GM12878 (cell line): ENCODE data around the gene PYGO2. TPM values are rescaled to one million over a fixed set of nuclear protein-coding genes. Genes with fewer than 3 reads are reported as not detected.

ENCODE experiments used
- ATAC-seq: fragments of 200-7000 bp; cut with Tn5 transposase; 3 replicates; pipeline ENCODE4 v1.9.1; 2020; ENCODE audit warnings: mild to moderate bottlenecking, moderate library complexity
- BruUV-seq: library from RNA; stranded (reverse); fragments of 400-500 nt; replicated peaks from 2 replicates; lab custom pipeline; 2021; lab: Mats Ljungman, UMichigan
- CTCF ChIA-PET: fragments of 300-600 bp; sonication (Branson Sonifier 250); formaldehyde crosslinking; extraction: SDS; loops from one replicate; lab custom pipeline; 2021; ENCODE audit warnings: inconsistent platforms; lab: Yijun Ruan, JAX
- POLR2A ChIA-PET: fragments of 350-600 bp; formaldehyde crosslinking; extraction: SDS; loops from one replicate; lab custom pipeline; 2021; ENCODE audit warnings: inconsistent platforms; lab: Charles Lee
- RAD21 ChIA-PET: fragments of 300-600 bp; sonication (Branson Sonifier 250); formaldehyde crosslinking; loops from one replicate; lab custom pipeline; 2023; ENCODE audit warnings: antibody characterized with exemption; ENCODE audit not compliant: unreplicated experiment; lab: Charles Lee
- SMC1A ChIA-PET: fragments of 300-600 bp; sonication (Branson Sonifier 250); formaldehyde crosslinking; loops from one replicate; lab custom pipeline; 2023; ENCODE audit not compliant: unreplicated experiment, uncharacterized antibody; lab: Charles Lee
- DNase-seq: peaks from one replicate; pipeline ENCODE4 v3.0.0-alpha.2; 2011; ENCODE audit warnings: low read depth, low spot score
- FAIRE-seq: peaks from 3 replicates; lab custom pipeline; 2011; peaks lifted over from hg19 to GRCh38; lab: Jason Lieb, UNC
- H2AFZ ChIP-seq: 2 replicates; pipeline ENCODE4 v1.6.0; 2011; ENCODE audit warnings: low read depth, low read length, control low read depth; ENCODE audit not compliant: control insufficient read depth
- H3K27ac ChIP-seq: 2 replicates; pipeline ENCODE4 v1.5.1; 2011; ENCODE audit warnings: control low read depth; ENCODE audit not compliant: control insufficient read depth, insufficient read depth
- H3K27me3 ChIP-seq, 2 experiments: replicated peaks in 1 of 2; 2 replicates each; pipeline versions ENCODE4 v1.6.0 to v1.6.1; 2011; ENCODE audit warnings: low read length in 1 of 2; ENCODE audit not compliant: control insufficient read depth in 2 of 2, insufficient read depth in 2 of 2
- H3K36me3 ChIP-seq, 2 experiments: 2 replicates each; pipeline ENCODE4 v1.5.1; 2011; ENCODE audit warnings: low read length in 1 of 2; ENCODE audit not compliant: control insufficient read depth in 2 of 2, insufficient read depth in 2 of 2
- H3K4me1 ChIP-seq: 2 replicates; pipeline ENCODE4 v1.6.1; 2011; ENCODE audit warnings: mild to moderate bottlenecking, low read length, moderate library complexity, mixed read lengths; ENCODE audit not compliant: control insufficient read depth, insufficient read depth
- H3K4me2 ChIP-seq: 2 replicates; pipeline ENCODE4 v1.6.0; 2011; ENCODE audit warnings: control low read depth; ENCODE audit not compliant: control insufficient read depth, insufficient read depth
- H3K4me3 ChIP-seq: fragments of 200-600 bp; sonication (generic); 2 replicates; pipeline ENCODE4 v1.5.1; 2016
- H3K79me2 ChIP-seq: 2 replicates; pipeline ENCODE4 v1.6.0; 2011; ENCODE audit warnings: low read length; ENCODE audit not compliant: control insufficient read depth, insufficient read depth
- H3K9ac ChIP-seq: 2 replicates; pipeline ENCODE4 v1.8.0; 2011; ENCODE audit warnings: low read length, control low read depth, mixed read lengths; ENCODE audit not compliant: control insufficient read depth, insufficient read depth
- H3K9me3 ChIP-seq: replicated peaks from 3 replicates; pipeline ENCODE4 v1.5.1; 2011; ENCODE audit warnings: mild to moderate bottlenecking, low read length; ENCODE audit not compliant: control insufficient read depth, insufficient read depth
- H4K20me1 ChIP-seq: 2 replicates; pipeline ENCODE4 v1.6.0; 2011; ENCODE audit not compliant: control insufficient read depth, insufficient read depth
- ASH2L ChIP-seq: fragments of 300-600, 200-600 bp; sonication (generic); IDR thresholded peaks from 2 replicates; pipeline ENCODE4 v1.6.1; 2017; ENCODE audit warnings: low read depth, mild to moderate bottlenecking, borderline replicate concordance
- FOS ChIP-seq: IDR thresholded peaks from 3 replicates; pipeline ENCODE4 v1.6.1; 2011; ENCODE audit warnings: borderline replicate concordance; ENCODE audit not compliant: insufficient read length; ENCODE audit errors: extremely low read depth
- KDM1A ChIP-seq: fragments of 200-600 bp; sonication (generic); IDR thresholded peaks from 2 replicates; pipeline ENCODE4 v1.6.1; 2016; ENCODE audit warnings: borderline replicate concordance
- MTA2 ChIP-seq: fragments of 450-650 bp; IDR thresholded peaks from 2 replicates; pipeline ENCODE4 v1.6.1; 2016; ENCODE audit warnings: low read depth, mild to moderate bottlenecking, moderate library complexity
- NR2F1 ChIP-seq: fragments of 450-650 bp; conservative IDR thresholded peaks from 2 replicates; pipeline ENCODE4 v1.6.1; 2017; ENCODE audit warnings: mild to moderate bottlenecking
- NRF1 ChIP-seq: conservative IDR thresholded peaks from 2 replicates; pipeline ENCODE4 v1.6.1; 2011; ENCODE audit warnings: mild to moderate bottlenecking, low read depth, low read length, improper control_type of control experiment
- RBBP5 ChIP-seq: fragments of 200-600 bp; sonication (generic); conservative IDR thresholded peaks from 2 replicates; pipeline ENCODE4 v1.6.1; 2016
- RCOR1 ChIP-seq: conservative IDR thresholded peaks from 2 replicates; pipeline ENCODE4 v1.6.1; 2012; ENCODE audit warnings: low read depth, low read length, improper control_type of control experiment
- SMC3 ChIP-seq: IDR thresholded peaks from 2 replicates; pipeline ENCODE4 v1.6.1; 2011; ENCODE audit warnings: low read length, improper control_type of control experiment, borderline replicate concordance
- TARDBP ChIP-seq: IDR thresholded peaks from 2 replicates; pipeline ENCODE4 v1.6.1; 2016; ENCODE audit warnings: borderline replicate concordance
- TCF3 ChIP-seq: IDR thresholded peaks from 2 replicates; pipeline ENCODE4 v1.6.1; 2012; ENCODE audit warnings: low read depth, mild to moderate bottlenecking, low read length, borderline replicate concordance; ENCODE audit not compliant: insufficient read depth
- WGBS: methylation state at CpG from one replicate; pipeline ENCODE4 v1.1.6; 2016; ENCODE audit warnings: low lambda C conversion rate; ENCODE audit not compliant: insufficient replicate concordance, insufficient coverage; ENCODE audit errors: missing lambda C conversion rate; 5-methylcytosine and 5-hydroxymethylcytosine counted together
- in situ Hi-C: fragments of 300-500 bp; cut with MboI; formaldehyde crosslinking; loops from 9 replicates; pipeline ENCODE4 v1.14.3; 2018; ENCODE audit warnings: mixed read lengths
- intact Hi-C: fragments of 100-400 bp; cut with micrococcal nuclease; formaldehyde crosslinking; loops from one replicate; pipeline ENCODE4 v1.14.2; 2022; ENCODE audit not compliant: unreplicated experiment
- polyA plus RNA-seq, 11 experiments: library from polyadenylated mRNA; depleted of rRNA in 4 of 11; unstranded in 6 of 11; stranded (reverse) in 5 of 11; fragments of >200 nt; fragmentation: Nextera tagmentation in 4 of 11; fragmentation: Illumina TruSeq in 1 of 11; extraction: Ambion mirVana in 4 of 11; extraction: Trizol in 1 of 11; gene quantifications; 1 replicate in 1 of 11; 2 replicates in 10 of 11; pipeline versions ENCODE4 v1.2.1 to v1.2.3, GENCODE V29; 2011 to 2016; ENCODE audit warnings: inconsistent platforms in 2 of 11, missing spikeins in 2 of 11, low read depth in 1 of 11
- total RNA-seq, 4 experiments: library from RNA; depleted of rRNA in 3 of 4; stranded (reverse); fragments of >200 nt in 3 of 4; fragmentation: Illumina TruSeq in 1 of 4; extraction: Trizol in 1 of 4; gene quantifications; 2 replicates each; pipeline versions ENCODE4 v1.2.1 to v1.2.3, GENCODE V29; 2013 to 2021
- TF ChIP-seq, protein P1 (sequence below), 3 experiments: IDR thresholded peaks in 2 of 3; conservative IDR thresholded peaks in 1 of 3; 2 replicates each; pipeline ENCODE4 v1.5.1; 2011; ENCODE audit warnings: low read depth in 3 of 3, low read length in 3 of 3, mild to moderate bottlenecking in 3 of 3, control low read depth in 2 of 3, moderate library complexity in 2 of 3, inconsistent platforms in 1 of 3, mixed read lengths in 1 of 3; ENCODE audit not compliant: control insufficient read depth in 2 of 3, insufficient read depth in 1 of 3; ENCODE audit errors: extremely low read depth in 1 of 3
- TF ChIP-seq, protein P2 (sequence below): fragments of 450-650 bp; IDR thresholded peaks from 2 replicates; pipeline ENCODE4 v1.6.1; 2017; ENCODE audit warnings: mild to moderate bottlenecking, moderate library complexity
- TF ChIP-seq, protein P3 (sequence below): IDR thresholded peaks from 2 replicates; pipeline ENCODE4 v1.6.1; 2011; ENCODE audit warnings: low read depth, mild to moderate bottlenecking, low read length, moderate library complexity, borderline replicate concordance; ENCODE audit errors: extremely low read depth
- TF ChIP-seq, protein P4 (sequence below): fragments of 450-650 bp; IDR thresholded peaks from 2 replicates; pipeline ENCODE4 v1.6.1; 2017; ENCODE audit warnings: mild to moderate bottlenecking, low read depth, inconsistent platforms; ENCODE audit not compliant: poor library complexity, severe bottlenecking

PYGO2 gene
- total and polyA plus RNA-seq, 10 of the 15 experiments (the other 5 are each of a cell fraction or from before 2014, with no cell fraction given): 8.1 to 33.8 (median 23.5) TPM

DNA sequence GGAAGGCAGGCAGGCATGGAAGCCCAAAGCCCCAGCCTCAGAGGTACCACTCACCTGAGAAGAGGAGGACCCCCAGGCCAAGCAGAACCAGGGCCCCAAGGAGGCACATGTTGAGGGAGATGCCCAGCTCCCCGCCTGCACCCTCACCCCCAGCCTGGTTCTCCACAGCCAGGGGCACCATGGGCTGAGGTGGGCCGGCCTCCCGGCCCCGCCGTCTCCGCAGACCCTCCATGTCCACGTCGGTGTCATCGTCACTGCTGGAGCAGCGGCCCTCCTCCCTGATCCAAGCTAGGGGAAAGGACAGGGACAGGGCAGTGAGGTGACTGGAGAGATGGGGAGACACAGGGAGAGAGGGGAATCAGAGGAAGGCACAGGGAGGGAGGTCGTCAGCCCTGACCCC, 13.5 kb downstream of the PYGO2 start:
- H3K36me3 ChIP-seq: peaks cover 3 to 6% of the 10 kb centered on the region in 2 experiments; a peak in 3 of 4 replicates
- in situ Hi-C loops (no loop called here), intact Hi-C loops (no loop called here)
- no peaks in the 10 kb centered on the region; the same call in none of the 2 replicates for H3K79me2 ChIP-seq
- no TSS peak for BruUV-seq
- no peak overlapping the region for H2AFZ ChIP-seq
- ChIA-PET RAD21 (no interaction called here), CTCF (interaction anchor here (0.8 to 1.8 kb wide), 4 partner anchors 8 to 114 kb away, joined by 3 to 5 read pairs (median 3); partner anchors contain the start of gene PYGO2), SMC1A (interaction anchor here (1.1 to 1.4 kb wide), 3 partner anchors 28 to 71 kb away, joined by 3 to 4 read pairs (median 3); no protein-coding TSS in a partner anchor), POLR2A (interaction anchor here (0.5 to 1.2 kb wide), 3 partner anchors 7 to 78 kb away, joined by 3 to 5 read pairs (median 3); partner anchors contain the start of genes CKS1B and KCNN3)
- no peaks in the 10 kb centered on the region for H3K9me3 ChIP-seq
- no peak overlapping the region for H3K4me3 ChIP-seq
- no peak overlapping the region for H3K9ac ChIP-seq
- H4K20me1 ChIP-seq: no peaks in the 10 kb centered on the region
- 84% methylated on average over 9 of the region's 11 CpGs for WGBS
- H3K27me3 ChIP-seq: no peaks in the 10 kb centered on the region
- no peak overlapping the region for H3K27ac ChIP-seq
- H3K4me2 ChIP-seq: no peak overlapping the region
- ATAC-seq (no peak), FAIRE-seq (no peak), DNase-seq (no peak)
- peaks cover 46% of the 10 kb centered on the region for H3K4me1 ChIP-seq
- no peak for TF ChIP-seq ASH2L
- TF ChIP-seq, protein P1, sequence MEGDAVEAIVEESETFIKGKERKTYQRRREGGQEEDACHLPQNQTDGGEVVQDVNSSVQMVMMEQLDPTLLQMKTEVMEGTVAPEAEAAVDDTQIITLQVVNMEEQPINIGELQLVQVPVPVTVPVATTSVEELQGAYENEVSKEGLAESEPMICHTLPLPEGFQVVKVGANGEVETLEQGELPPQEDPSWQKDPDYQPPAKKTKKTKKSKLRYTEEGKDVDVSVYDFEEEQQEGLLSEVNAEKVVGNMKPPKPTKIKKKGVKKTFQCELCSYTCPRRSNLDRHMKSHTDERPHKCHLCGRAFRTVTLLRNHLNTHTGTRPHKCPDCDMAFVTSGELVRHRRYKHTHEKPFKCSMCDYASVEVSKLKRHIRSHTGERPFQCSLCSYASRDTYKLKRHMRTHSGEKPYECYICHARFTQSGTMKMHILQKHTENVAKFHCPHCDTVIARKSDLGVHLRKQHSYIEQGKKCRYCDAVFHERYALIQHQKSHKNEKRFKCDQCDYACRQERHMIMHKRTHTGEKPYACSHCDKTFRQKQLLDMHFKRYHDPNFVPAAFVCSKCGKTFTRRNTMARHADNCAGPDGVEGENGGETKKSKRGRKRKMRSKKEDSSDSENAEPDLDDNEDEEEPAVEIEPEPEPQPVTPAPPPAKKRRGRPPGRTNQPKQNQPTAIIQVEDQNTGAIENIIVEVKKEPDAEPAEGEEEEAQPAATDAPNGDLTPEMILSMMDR (IDR thresholded peaks at IDR 0.05 in 2 of 3, conservative IDR thresholded peaks at IDR 0.05 in 1 of 3; ENCODE audit: control insufficient read depth in 2 of 3, extremely low read depth in 1 of 3, insufficient read depth in 1 of 3, low read depth in 3 of 3, low read length in 3 of 3): no peak
- TF ChIP-seq FOS: no peak
- TF ChIP-seq, protein P2, sequence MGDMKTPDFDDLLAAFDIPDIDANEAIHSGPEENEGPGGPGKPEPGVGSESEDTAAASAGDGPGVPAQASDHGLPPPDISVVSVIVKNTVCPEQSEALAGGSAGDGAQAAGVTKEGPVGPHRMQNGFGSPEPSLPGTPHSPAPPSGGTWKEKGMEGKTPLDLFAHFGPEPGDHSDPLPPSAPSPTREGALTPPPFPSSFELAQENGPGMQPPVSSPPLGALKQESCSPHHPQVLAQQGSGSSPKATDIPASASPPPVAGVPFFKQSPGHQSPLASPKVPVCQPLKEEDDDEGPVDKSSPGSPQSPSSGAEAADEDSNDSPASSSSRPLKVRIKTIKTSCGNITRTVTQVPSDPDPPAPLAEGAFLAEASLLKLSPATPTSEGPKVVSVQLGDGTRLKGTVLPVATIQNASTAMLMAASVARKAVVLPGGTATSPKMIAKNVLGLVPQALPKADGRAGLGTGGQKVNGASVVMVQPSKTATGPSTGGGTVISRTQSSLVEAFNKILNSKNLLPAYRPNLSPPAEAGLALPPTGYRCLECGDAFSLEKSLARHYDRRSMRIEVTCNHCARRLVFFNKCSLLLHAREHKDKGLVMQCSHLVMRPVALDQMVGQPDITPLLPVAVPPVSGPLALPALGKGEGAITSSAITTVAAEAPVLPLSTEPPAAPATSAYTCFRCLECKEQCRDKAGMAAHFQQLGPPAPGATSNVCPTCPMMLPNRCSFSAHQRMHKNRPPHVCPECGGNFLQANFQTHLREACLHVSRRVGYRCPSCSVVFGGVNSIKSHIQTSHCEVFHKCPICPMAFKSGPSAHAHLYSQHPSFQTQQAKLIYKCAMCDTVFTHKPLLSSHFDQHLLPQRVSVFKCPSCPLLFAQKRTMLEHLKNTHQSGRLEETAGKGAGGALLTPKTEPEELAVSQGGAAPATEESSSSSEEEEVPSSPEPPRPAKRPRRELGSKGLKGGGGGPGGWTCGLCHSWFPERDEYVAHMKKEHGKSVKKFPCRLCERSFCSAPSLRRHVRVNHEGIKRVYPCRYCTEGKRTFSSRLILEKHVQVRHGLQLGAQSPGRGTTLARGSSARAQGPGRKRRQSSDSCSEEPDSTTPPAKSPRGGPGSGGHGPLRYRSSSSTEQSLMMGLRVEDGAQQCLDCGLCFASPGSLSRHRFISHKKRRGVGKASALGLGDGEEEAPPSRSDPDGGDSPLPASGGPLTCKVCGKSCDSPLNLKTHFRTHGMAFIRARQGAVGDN: no peak
- TF ChIP-seq RBBP5: no peak
- TF ChIP-seq MTA2: no peak
- TF ChIP-seq, protein P3, sequence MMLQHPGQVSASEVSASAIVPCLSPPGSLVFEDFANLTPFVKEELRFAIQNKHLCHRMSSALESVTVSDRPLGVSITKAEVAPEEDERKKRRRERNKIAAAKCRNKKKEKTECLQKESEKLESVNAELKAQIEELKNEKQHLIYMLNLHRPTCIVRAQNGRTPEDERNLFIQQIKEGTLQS: no peak
- TF ChIP-seq TARDBP: no peak
- TF ChIP-seq TCF3: no peak
- no peak for TF ChIP-seq NRF1
- TF ChIP-seq KDM1A: no peak
- TF ChIP-seq, protein P4, sequence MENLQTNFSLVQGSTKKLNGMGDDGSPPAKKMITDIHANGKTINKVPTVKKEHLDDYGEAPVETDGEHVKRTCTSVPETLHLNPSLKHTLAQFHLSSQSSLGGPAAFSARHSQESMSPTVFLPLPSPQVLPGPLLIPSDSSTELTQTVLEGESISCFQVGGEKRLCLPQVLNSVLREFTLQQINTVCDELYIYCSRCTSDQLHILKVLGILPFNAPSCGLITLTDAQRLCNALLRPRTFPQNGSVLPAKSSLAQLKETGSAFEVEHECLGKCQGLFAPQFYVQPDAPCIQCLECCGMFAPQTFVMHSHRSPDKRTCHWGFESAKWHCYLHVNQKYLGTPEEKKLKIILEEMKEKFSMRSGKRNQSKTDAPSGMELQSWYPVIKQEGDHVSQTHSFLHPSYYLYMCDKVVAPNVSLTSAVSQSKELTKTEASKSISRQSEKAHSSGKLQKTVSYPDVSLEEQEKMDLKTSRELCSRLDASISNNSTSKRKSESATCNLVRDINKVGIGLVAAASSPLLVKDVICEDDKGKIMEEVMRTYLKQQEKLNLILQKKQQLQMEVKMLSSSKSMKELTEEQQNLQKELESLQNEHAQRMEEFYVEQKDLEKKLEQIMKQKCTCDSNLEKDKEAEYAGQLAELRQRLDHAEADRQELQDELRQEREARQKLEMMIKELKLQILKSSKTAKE: no peak
- no peak for TF ChIP-seq NR2F1
- no peak for TF ChIP-seq RCOR1
- TF ChIP-seq SMC3: no peak
